ENCODE measurements around the gene MCRIP2. TPM values are rescaled to one million over a fixed set of nuclear protein-coding genes. Genes with fewer than 3 reads are reported as not detected.

MCRIP2 gene
- total and polyA plus RNA-seq, 4 donors: 16.3 to 97.3 (median 61.4) TPM

DNA sequence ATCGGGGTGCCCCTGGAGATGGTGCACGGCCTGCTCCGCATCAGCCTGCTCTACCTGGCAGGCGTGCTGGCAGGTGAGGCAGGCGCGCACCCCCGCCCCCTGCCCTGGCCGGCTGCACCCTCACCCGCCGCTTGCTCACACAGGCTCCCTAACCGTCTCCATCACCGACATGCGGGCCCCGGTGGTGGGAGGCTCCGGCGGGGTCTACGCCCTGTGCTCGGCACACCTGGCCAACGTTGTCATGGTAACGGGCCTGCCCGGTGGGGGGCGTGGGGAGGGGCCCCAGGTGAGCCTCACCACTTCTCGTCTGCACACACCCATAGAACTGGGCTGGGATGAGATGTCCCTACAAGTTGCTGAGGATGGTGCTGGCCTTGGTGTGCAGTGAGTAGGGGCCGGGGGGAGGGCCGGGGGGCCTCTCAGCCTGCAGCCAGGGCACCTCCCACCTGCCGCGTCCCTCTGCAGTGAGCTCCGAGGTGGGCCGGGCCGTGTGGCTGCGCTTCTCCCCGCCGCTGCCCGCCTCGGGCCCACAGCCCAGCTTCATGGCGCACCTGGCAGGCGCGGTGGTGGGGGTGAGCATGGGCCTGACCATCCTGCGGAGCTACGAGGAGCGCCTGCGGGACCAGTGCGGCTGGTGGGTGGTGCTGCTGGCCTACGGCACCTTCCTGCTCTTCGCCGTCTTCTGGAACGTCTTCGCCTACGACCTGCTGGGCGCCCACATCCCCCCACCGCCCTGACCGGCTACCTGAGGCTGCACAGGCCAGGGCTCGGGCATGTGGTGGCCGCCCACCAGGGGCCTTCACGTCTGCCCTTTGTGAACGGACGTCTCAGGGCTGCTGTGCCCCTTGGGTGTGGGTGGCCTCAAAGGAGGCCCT lies 35.9 kb downstream of the MCRIP2 start:
- H3K27me3 ChIP-seq (ENCODE audit: control insufficient read depth in 4 of 4, insufficient read depth in 4 of 4, low read length in 3 of 4): no peaks in the 10 kb centered on the region
- H3K27ac ChIP-seq (ENCODE audit: low read depth in 1 of 2, low read length in 2 of 2): no peak overlapping the region
- H3K4me1 ChIP-seq (ENCODE audit: control insufficient read depth in 4 of 4, insufficient read depth in 4 of 4, low read length in 3 of 4): peaks cover 17 to 47% (median 32%) of the 10 kb centered on the region in 4 donors
- no peak for DNase-seq (ENCODE audit: low spot score)
- TF ChIP-seq, protein P1, sequence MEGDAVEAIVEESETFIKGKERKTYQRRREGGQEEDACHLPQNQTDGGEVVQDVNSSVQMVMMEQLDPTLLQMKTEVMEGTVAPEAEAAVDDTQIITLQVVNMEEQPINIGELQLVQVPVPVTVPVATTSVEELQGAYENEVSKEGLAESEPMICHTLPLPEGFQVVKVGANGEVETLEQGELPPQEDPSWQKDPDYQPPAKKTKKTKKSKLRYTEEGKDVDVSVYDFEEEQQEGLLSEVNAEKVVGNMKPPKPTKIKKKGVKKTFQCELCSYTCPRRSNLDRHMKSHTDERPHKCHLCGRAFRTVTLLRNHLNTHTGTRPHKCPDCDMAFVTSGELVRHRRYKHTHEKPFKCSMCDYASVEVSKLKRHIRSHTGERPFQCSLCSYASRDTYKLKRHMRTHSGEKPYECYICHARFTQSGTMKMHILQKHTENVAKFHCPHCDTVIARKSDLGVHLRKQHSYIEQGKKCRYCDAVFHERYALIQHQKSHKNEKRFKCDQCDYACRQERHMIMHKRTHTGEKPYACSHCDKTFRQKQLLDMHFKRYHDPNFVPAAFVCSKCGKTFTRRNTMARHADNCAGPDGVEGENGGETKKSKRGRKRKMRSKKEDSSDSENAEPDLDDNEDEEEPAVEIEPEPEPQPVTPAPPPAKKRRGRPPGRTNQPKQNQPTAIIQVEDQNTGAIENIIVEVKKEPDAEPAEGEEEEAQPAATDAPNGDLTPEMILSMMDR (IDR thresholded peaks at IDR 0.05; ENCODE audit: low read depth, low read length, missing input control): no peak
- TF ChIP-seq HNF4A (conservative IDR thresholded peaks at IDR 0.05) (no peak), NR2F2 (IDR thresholded peaks at IDR 0.05) (no peak), FOXA1 (IDR thresholded peaks at IDR 0.05) (no peak), FOXA2 (IDR thresholded peaks at IDR 0.05) (no peak), RXRA (IDR thresholded peaks at IDR 0.05) (no peak), YY1 (IDR thresholded peaks at IDR 0.05) (no peak), RAD21 (IDR thresholded peaks at IDR 0.05) (no peak), SP1 (IDR thresholded peaks at IDR 0.05) (no peak), GABPA (IDR thresholded peaks at IDR 0.05 in 1 of 2, conservative IDR thresholded peaks at IDR 0.05 in 1 of 2) (no peak), JUND (IDR thresholded peaks at IDR 0.05) (no peak), EGR1 (IDR thresholded peaks at IDR 0.05; ENCODE audit: low read depth in 2 of 2) (no peak), HNF4G (IDR thresholded peaks at IDR 0.05) (no peak), TAF1 (conservative IDR thresholded peaks at IDR 0.05) (no peak)
- TF ChIP-seq, protein P2, sequence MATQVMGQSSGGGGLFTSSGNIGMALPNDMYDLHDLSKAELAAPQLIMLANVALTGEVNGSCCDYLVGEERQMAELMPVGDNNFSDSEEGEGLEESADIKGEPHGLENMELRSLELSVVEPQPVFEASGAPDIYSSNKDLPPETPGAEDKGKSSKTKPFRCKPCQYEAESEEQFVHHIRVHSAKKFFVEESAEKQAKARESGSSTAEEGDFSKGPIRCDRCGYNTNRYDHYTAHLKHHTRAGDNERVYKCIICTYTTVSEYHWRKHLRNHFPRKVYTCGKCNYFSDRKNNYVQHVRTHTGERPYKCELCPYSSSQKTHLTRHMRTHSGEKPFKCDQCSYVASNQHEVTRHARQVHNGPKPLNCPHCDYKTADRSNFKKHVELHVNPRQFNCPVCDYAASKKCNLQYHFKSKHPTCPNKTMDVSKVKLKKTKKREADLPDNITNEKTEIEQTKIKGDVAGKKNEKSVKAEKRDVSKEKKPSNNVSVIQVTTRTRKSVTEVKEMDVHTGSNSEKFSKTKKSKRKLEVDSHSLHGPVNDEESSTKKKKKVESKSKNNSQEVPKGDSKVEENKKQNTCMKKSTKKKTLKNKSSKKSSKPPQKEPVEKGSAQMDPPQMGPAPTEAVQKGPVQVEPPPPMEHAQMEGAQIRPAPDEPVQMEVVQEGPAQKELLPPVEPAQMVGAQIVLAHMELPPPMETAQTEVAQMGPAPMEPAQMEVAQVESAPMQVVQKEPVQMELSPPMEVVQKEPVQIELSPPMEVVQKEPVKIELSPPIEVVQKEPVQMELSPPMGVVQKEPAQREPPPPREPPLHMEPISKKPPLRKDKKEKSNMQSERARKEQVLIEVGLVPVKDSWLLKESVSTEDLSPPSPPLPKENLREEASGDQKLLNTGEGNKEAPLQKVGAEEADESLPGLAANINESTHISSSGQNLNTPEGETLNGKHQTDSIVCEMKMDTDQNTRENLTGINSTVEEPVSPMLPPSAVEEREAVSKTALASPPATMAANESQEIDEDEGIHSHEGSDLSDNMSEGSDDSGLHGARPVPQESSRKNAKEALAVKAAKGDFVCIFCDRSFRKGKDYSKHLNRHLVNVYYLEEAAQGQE (IDR thresholded peaks at IDR 0.05): no peak
- TF ChIP-seq, protein P3, sequence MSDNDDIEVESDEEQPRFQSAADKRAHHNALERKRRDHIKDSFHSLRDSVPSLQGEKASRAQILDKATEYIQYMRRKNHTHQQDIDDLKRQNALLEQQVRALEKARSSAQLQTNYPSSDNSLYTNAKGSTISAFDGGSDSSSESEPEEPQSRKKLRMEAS (IDR thresholded peaks at IDR 0.05): no peak
- TF ChIP-seq, protein P4, sequence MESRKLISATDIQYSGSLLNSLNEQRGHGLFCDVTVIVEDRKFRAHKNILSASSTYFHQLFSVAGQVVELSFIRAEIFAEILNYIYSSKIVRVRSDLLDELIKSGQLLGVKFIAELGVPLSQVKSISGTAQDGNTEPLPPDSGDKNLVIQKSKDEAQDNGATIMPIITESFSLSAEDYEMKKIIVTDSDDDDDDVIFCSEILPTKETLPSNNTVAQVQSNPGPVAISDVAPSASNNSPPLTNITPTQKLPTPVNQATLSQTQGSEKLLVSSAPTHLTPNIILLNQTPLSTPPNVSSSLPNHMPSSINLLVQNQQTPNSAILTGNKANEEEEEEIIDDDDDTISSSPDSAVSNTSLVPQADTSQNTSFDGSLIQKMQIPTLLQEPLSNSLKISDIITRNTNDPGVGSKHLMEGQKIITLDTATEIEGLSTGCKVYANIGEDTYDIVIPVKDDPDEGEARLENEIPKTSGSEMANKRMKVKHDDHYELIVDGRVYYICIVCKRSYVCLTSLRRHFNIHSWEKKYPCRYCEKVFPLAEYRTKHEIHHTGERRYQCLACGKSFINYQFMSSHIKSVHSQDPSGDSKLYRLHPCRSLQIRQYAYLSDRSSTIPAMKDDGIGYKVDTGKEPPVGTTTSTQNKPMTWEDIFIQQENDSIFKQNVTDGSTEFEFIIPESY (IDR thresholded peaks at IDR 0.05): no peak
- TF ChIP-seq, protein P5, sequence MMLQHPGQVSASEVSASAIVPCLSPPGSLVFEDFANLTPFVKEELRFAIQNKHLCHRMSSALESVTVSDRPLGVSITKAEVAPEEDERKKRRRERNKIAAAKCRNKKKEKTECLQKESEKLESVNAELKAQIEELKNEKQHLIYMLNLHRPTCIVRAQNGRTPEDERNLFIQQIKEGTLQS (IDR thresholded peaks at IDR 0.05): no peak
- H3K4me3 ChIP-seq (ENCODE audit: low read depth in 1 of 3, low read length in 3 of 3): no peak overlapping the region
- H3K9me3 ChIP-seq (ENCODE audit: control insufficient read depth in 4 of 4, low read length in 3 of 4): no peaks in the 10 kb centered on the region
- no peak overlapping the region for H3K9ac ChIP-seq (ENCODE audit: low read depth in 1 of 2, low read length in 2 of 2)
- peaks cover 11 to 24% (median 17%) of the 10 kb centered on the region in 4 donors for H3K36me3 ChIP-seq (ENCODE audit: control insufficient read depth in 4 of 4, insufficient read depth in 3 of 4, low read depth in 1 of 4, low read length in 3 of 4)
- 73% methylated on average over 57 of the region's 57 CpGs for WGBS
